Uterus (tissue), 4 donors: ENCODE measurements around the gene SND1. TPM values are rescaled to one million over a fixed set of nuclear protein-coding genes. Genes with fewer than 3 reads are reported as not detected.
A peak's percentile ranks its signal among the peaks of the same experiment; 100 is the strongest.

Experiments
- DNase-seq, 2 donors: peaks; one replicate each; pipeline ENCODE4 v3.0.0-alpha.2; 2019 to 2020
- H3K27ac ChIP-seq, 2 donors: fragments of 200-600 bp; sonication (generic); 1 replicate in 1 of 2; 2 replicates in 1 of 2; pipeline ENCODE4 v1.5.1; 2016 to 2018
- H3K27me3 ChIP-seq, 2 donors: fragments of 200-600 bp; sonication (generic); one replicate each; pipeline ENCODE4 v1.5.1; 2018 to 2019; ENCODE audit warnings: control low read depth in 1 of 2
- H3K36me3 ChIP-seq, 2 donors: fragments of 200-600 bp; sonication (generic); one replicate each; pipeline ENCODE4 v1.5.1; 2019; ENCODE audit warnings: control low read depth in 1 of 2
- H3K4me1 ChIP-seq, 2 donors: fragments of 200-600 bp; sonication (generic); one replicate each; pipeline ENCODE4 v1.5.1; 2018 to 2019; ENCODE audit warnings: control low read depth in 1 of 2
- H3K4me3 ChIP-seq, 2 donors: fragments of 200-600 bp; sonication (generic); 1 replicate in 1 of 2; 2 replicates in 1 of 2; pipeline ENCODE4 v1.5.1; 2018 to 2019; ENCODE audit warnings: mild to moderate bottlenecking in 1 of 2
- H3K9me3 ChIP-seq, 2 donors: fragments of 200-600 bp; sonication (generic); one replicate each; pipeline ENCODE4 v1.5.1; 2019; ENCODE audit warnings: control low read depth in 1 of 2
- CTCF ChIP-seq, 4 experiments: fragments of 200-600 bp in 2 of 4; fragments of 450-650 bp in 2 of 4; sonication (generic) in 2 of 4; IDR thresholded peaks; one replicate each; pipeline ENCODE4 v1.5.1; 2016 to 2019; ENCODE audit warnings: antibody characterized with exemption in 4 of 4, mild to moderate bottlenecking in 2 of 4, moderate library complexity in 1 of 4
- POLR2A ChIP-seq, 2 donors: fragments of 450-650 bp; IDR thresholded peaks; one replicate each; pipeline ENCODE4 v1.6.1; 2016; ENCODE audit warnings: antibody characterized with exemption in 2 of 2, mild to moderate bottlenecking in 1 of 2, moderate library complexity in 1 of 2
- intact Hi-C: fragments of 100-400 bp; cut with DNase I; formaldehyde crosslinking; loops from one replicate; pipeline ENCODE4 v1.15.1; 2023; ENCODE audit warnings: low total_unique reads
- total RNA-seq, 4 donors: library from RNA; depleted of rRNA in 3 of 4; stranded (reverse); fragments of >200 nt in 3 of 4; gene quantifications; one replicate each; pipeline versions ENCODE4 v1.1.0 to v1.2.4, GENCODE V29; 2014 to 2023
- donor health status: DM: yes; HTN: yes; CAD: no.

The SND1 gene
- total RNA-seq, 4 donors from 2014 or later = 54.8 to 192 (median 117) TPM

DNA sequence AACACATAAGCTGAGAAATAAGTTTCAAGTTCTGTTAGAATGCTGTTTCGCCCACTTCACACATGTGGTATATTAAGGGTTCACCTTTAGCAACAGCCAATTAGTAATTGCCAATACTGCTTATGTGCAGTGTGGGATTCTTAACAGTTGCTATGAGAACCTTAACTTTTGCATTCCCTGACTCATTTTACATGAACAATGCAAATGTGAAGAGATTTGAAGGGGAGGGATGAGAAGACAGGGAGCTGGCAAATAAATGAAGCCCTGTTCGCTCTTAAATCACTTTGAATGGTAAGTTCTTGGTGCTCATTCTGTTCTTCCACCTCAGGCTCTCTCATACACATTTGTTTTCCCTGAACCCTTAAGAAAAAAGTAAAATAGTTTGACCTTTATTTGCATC lies 296.9 kb downstream of the SND1 start:
- no peak for DNase-seq
- no peak overlapping the region for H3K27ac ChIP-seq
- H3K9me3 ChIP-seq = no peaks in the 10 kb centered on the region
- no peak overlapping the region for H3K4me3 ChIP-seq
- H3K27me3 ChIP-seq = no peaks in the 10 kb centered on the region
- H3K4me1 ChIP-seq = no peaks in the 10 kb centered on the region
- intact Hi-C loops = no loop called here
- no peaks in the 10 kb centered on the region for H3K36me3 ChIP-seq
- TF ChIP-seq CTCF (IDR thresholded peaks at IDR 0.05) = no peak
- TF ChIP-seq POLR2A (IDR thresholded peaks at IDR 0.05) = no peak

GRCh38 chr7:127949769-127950222 lies 297.8 kb downstream of the SND1 start:
- intact Hi-C loops = no loop called here
- DNase-seq = no peak
- Histone ChIP-seq H3K27me3 (no peaks in the 10 kb centered on the region), H3K4me3 (no peak overlapping the region), H3K4me1 (no peaks in the 10 kb centered on the region), H3K36me3 (no peaks in the 10 kb centered on the region), H3K27ac (no peak overlapping the region), H3K9me3 (no peaks in the 10 kb centered on the region)
- TF ChIP-seq CTCF (IDR thresholded peaks at IDR 0.05) = no peak
- TF ChIP-seq POLR2A (IDR thresholded peaks at IDR 0.05) = no peak

- intact Hi-C loops = no loop called here
- Histone ChIP-seq H3K4me1 (no peaks in the 10 kb centered on the region), H3K4me3 (no peak overlapping the region), H3K27me3 (no peaks in the 10 kb centered on the region), H3K36me3 (no peaks in the 10 kb centered on the region), H3K9me3 (no peaks in the 10 kb centered on the region), H3K27ac (no peak overlapping the region)
- no peak for DNase-seq
- TF ChIP-seq POLR2A (IDR thresholded peaks at IDR 0.05) (no peak), CTCF (IDR thresholded peaks at IDR 0.05) (no peak)
Observed at GRCh38 chr7:127950233-127950935, 298.4 kb downstream of the SND1 start.

DNA sequence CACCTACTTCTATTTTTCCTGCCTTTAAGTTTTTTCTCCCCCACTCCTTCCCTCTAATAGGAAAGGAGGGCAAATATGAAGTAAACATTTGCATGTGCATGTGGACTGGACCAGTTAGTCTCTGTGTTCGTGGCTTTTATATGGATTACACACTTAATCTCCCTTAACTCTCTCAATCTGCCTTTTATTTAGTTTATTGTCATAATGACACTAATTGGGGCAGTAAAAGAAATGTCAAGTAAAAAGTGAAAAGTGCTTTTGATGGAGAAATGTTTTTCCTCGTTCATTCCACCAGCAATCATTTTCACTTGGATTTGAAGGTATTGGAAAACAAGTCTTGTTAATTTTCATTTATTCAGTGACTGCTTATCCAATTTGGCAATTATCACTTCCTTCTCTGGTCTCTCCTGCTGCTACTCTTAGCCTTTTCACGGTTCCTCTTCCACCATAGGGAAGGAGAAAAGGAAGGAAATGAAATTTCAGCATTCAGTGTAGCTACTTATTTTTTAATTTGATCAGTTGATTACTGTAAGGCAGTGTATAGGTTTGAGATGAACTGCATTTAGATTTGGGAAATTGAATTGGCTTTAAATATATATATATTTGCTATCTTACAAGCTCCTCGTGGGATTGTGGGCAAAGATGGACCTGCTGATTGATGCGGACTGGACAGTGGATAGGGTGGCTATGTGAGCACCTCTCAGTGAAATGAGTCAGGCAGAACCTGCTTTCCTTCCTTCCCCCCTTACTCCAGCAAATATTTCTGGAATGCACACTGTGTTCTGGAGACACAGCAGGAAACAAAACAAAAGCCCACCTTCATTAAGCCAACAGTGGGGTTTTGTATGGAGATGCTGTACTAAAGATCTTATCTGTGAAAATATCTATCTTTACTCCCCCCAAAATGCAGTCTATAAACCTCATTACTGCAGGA lies 301.7 kb downstream of the SND1 start:
- intact Hi-C loops = no loop called here
- Histone ChIP-seq H3K27me3 (no peaks in the 10 kb centered on the region), H3K4me1 (no peaks in the 10 kb centered on the region), H3K4me3 (no peak overlapping the region), H3K27ac (peak overlapping the region in 1 of 2 donors; percentile 68), H3K36me3 (no peaks in the 10 kb centered on the region), H3K9me3 (no peaks in the 10 kb centered on the region)
- TF ChIP-seq CTCF (IDR thresholded peaks at IDR 0.05) (no peak), POLR2A (IDR thresholded peaks at IDR 0.05) (no peak)
- DNase-seq = no peak

DNA sequence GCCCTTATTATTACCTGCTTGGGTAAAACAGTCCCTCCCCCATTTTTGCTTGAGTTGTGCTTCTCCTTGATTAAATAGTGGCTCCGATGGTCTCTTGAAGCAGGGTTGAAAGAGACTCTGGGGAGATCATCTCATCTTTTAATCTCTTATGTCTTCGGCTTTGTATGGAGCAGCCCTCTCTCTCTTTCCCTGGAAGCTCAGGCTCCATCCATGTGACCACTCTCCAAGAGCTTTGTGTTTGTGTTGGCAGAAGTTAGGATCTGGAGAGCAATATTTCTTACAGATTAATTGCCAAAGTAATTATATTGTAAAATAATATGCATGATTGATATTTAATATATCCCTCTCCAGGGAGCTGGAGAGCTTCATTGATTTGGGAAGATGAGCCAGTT lies 302.4 kb downstream of the SND1 start:
- TF ChIP-seq CTCF (IDR thresholded peaks at IDR 0.05) = no peak
- TF ChIP-seq POLR2A (IDR thresholded peaks at IDR 0.05) = no peak
- DNase-seq = no peak
- no peaks in the 10 kb centered on the region for H3K36me3 ChIP-seq
- H3K27ac ChIP-seq = peak overlapping the region; percentile 40 to 68
- no peaks in the 10 kb centered on the region for H3K4me1 ChIP-seq
- no peak overlapping the region for H3K4me3 ChIP-seq
- H3K9me3 ChIP-seq = no peaks in the 10 kb centered on the region
- intact Hi-C loops = no loop called here
- no peaks in the 10 kb centered on the region for H3K27me3 ChIP-seq
